ENCODE results near the gene C16orf95. TPM values are rescaled to one million over a fixed set of nuclear protein-coding genes. Genes with fewer than 3 reads are reported as not detected.

C16orf95 gene
- total and polyA plus RNA-seq, 12 donors = 1.7 to 5.1 (median 3.7) TPM

DNA sequence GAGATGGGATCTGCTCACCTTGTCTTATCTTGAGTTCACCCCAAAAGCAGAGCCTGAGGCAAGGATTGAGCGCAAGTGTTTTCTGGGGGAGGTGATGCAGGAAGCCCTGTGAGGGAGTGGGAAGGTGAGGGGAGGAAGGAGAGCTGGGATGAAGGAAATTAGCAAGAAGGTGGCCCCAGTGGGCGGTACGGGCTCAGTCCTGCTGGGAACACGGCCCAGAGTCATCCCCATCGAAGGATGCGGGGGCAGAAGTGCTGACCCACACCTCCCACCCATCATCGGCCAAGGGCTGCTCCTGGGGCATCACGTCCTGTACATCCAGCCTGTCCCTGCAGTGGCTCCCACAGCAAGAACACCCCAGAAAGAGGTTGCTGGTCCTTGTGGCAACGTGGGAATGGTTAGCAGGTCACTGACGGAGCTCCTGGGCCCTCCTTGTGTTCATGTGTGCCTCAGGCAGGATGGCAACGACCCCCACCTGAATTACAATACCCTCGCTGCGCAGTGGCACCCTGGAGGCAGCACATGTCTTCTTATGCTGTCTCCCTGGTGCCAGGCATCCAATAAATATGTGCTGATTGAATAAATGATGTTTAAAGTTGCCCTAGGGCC lies 18.2 kb downstream of the C16orf95 start:
- no peaks in the 10 kb centered on the region for H3K4me1 ChIP-seq
- DNase-seq = no peak
- WGBS, 2 donors = 88 to 90% methylated on average over 13 of the region's 13 CpGs
- no peaks in the 10 kb centered on the region for H3K27me3 ChIP-seq
- ATAC-seq = no peak
- peaks cover 0 to 5% (median 0%) of the 10 kb centered on the region in 9 donors for H3K36me3 ChIP-seq
- intact Hi-C loops (cut with DNase I) = loop anchor here in 3 of 10 donors (5.0 kb wide), 1 partner anchor 737 kb away; no protein-coding TSS in a partner anchor
- H3K4me3 ChIP-seq = no peak overlapping the region
- H3K9me3 ChIP-seq = no peaks in the 10 kb centered on the region
- TF ChIP-seq, protein P1, sequence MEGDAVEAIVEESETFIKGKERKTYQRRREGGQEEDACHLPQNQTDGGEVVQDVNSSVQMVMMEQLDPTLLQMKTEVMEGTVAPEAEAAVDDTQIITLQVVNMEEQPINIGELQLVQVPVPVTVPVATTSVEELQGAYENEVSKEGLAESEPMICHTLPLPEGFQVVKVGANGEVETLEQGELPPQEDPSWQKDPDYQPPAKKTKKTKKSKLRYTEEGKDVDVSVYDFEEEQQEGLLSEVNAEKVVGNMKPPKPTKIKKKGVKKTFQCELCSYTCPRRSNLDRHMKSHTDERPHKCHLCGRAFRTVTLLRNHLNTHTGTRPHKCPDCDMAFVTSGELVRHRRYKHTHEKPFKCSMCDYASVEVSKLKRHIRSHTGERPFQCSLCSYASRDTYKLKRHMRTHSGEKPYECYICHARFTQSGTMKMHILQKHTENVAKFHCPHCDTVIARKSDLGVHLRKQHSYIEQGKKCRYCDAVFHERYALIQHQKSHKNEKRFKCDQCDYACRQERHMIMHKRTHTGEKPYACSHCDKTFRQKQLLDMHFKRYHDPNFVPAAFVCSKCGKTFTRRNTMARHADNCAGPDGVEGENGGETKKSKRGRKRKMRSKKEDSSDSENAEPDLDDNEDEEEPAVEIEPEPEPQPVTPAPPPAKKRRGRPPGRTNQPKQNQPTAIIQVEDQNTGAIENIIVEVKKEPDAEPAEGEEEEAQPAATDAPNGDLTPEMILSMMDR (IDR thresholded peaks at IDR 0.05) = no peak
- H3K27ac ChIP-seq = no peak overlapping the region

DNA sequence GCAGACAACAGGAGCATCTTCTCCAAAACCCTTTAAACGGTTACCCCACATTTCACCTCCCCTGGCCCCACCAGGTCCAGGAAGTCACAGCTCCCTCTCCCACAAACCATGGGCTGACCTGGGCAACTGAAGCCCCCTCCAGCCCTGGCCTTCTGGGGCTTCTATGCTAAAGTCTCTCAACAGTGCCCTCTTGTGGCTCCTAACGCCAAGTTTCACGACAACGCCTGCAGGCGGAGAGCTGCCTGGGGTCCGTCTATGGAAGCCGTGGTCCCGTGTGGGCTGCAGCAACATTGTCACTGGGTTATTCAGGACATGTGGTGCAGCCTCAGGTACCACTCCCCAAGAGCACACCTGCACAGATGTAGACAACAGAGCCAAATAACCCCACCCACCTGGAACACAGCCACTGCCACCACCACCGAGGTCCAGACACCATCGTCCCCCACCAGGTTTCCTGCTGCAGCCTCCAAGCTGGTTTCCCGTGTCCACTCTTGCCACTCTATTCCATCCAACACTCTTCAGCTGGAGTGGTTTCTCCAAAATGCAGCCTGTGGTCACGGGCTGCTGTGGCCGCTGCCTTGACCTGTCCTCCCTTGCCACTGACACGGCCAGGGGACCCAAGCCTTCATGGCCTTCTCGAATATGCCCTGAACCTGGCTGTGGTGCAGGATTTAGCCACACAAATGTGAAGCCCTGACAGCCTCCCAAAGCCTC lies 19.1 kb downstream of the C16orf95 start:
- Histone ChIP-seq H3K27me3 (no peaks in the 10 kb centered on the region), H3K4me1 (no peaks in the 10 kb centered on the region), H3K4me3 (no peak overlapping the region), H3K27ac (no peak overlapping the region), H3K9me3 (no peaks in the 10 kb centered on the region), H3K36me3 (peaks cover 0 to 5% (median 0%) of the 10 kb centered on the region in 9 donors)
- DNase-seq = no peak
- intact Hi-C loops (cut with DNase I) = loop anchor here in 3 of 10 donors (5.0 kb wide), 1 partner anchor 736 kb away; no protein-coding TSS in a partner anchor
- peak in 5 of 8 donors; percentile 35 to 56 (median 49) for ATAC-seq
- TF ChIP-seq, protein P1 (IDR thresholded peaks at IDR 0.05) = peak; percentile 13 to 72 (median 62)
- WGBS, 2 donors = 44 to 49% methylated on average over 15 of the region's 15 CpGs

DNA sequence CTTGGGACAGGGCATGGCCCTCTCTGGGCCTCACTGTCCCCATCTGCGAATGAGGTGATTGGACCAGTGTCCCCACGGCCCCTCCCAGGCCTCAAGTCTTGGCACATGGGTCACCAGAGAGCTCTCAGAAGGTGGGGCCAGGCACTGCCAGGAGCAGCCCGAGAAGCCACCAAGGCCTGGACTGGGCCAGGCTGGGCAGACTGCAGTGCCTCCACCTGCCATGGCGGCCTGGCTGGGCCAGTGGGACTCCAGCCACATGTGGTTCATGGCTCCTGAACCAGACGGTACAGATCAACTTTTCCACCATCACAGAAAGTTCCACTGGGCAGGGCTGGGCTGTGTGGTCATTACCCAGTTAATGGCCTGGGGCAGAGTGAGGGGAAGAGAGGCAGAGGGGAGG lies 19.8 kb downstream of the C16orf95 start:
- Histone ChIP-seq H3K36me3 (peaks cover 0 to 2% (median 0%) of the 10 kb centered on the region in 9 donors), H3K9me3 (peaks cover 0 to 1% (median 0%) of the 10 kb centered on the region in 11 donors), H3K27ac (no peak overlapping the region), H3K4me3 (no peak overlapping the region), H3K27me3 (no peaks in the 10 kb centered on the region), H3K4me1 (no peaks in the 10 kb centered on the region)
- WGBS, 2 donors = 90 to 92% methylated on average over 5 of the region's 5 CpGs
- TF ChIP-seq, protein P1 (IDR thresholded peaks at IDR 0.05) = no peak
- DNase-seq (no peak), ATAC-seq (peak in 2 of 8 donors; percentile 16 to 24)
- intact Hi-C loops (cut with DNase I) = loop anchor here in 3 of 10 donors (5.0 kb wide), 1 partner anchor 735 kb away; no protein-coding TSS in a partner anchor

GRCh38 chr16:87295661-87296531 lies 21.3 kb downstream of the C16orf95 start:
- Histone ChIP-seq H3K4me1 (no peaks in the 10 kb centered on the region), H3K27ac (no peak overlapping the region), H3K36me3 (no peaks in the 10 kb centered on the region), H3K4me3 (no peak overlapping the region), H3K27me3 (no peaks in the 10 kb centered on the region), H3K9me3 (peaks cover 0 to 9% (median 0%) of the 10 kb centered on the region in 11 donors)
- intact Hi-C loops (cut with DNase I) = loop anchor here in 3 of 10 donors (5.0 kb wide), 1 partner anchor 734 kb away; no protein-coding TSS in a partner anchor
- TF ChIP-seq, protein P1 (IDR thresholded peaks at IDR 0.05) = no peak
- WGBS, 2 donors = 85 to 89% methylated on average over 20 of the region's 20 CpGs
- ATAC-seq (peak in 1 of 8 donors; percentile 29), DNase-seq (no peak)

All from heart right ventricle (tissue), 16 donors.